HG02938 (cell line): ENCODE data around the gene NFATC2.

Experiments
- ATAC-seq: cut with Tn5 transposase; IDR thresholded peaks from one replicate; pipeline ENCODE4 v1.9.1; 2021; ENCODE audit warnings: mild to moderate bottlenecking, moderate library complexity; ENCODE audit not compliant: unreplicated experiment

The NFATC2 gene

DNA sequence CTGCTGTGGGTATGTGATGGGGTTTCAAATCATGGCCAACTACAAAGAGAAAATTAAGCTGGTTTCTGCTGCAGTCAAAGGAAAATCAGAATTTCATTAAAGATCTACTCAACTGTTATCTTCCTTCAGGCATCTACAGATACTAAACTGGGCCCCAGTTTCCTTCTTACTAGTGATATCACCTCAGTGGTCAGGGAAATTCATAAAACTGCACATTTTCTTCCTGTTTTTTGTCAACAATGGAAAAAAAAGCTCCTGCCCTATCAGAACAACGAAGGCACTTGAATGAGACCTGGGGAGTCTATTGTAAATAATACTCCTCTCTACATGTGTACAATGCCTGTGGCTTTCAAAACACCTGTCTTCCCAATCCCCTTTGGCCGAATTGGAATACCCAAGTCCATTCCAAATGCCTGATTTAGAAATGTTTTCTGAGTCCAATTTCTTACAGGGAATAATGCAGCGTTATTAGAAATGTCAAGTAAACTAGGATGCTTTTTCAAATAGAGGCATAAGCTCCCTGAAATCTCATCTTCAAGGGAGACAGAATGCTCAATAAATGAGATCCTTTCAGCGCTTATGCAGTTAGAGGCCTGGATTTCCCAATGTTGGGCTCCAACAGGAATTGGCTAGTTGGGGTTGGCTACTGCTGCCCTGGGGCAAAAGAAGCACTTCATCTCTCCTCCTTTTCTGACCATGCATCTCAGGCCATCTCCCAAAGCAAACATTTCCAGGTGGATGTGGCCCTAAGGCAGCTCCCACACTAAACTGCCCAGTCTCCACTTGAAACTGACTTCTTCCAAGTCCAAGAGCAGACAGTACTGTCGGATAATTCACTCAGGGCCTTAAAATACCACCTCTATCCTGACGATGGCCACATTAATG lies 143.3 kb downstream of the NFATC2 start:
- no peak for ATAC-seq

DNA sequence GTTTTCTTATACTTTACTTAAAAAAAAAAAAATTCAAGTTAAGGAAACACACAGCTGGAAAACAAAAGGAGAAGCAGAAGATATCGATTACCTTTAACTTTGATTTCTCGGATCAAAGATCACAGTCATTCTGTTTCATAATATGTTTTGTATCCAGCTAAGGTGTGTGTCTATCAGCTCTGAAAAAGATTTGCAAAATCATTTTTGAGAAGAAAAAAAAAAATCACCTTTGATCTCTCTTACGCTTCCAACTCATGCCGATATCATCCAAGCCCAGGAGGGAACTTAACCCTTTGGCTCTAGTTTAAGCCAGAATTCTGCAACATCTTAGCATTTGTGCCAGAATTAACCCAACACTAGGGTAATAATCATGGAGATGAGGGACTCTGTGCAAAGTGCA lies 144.0 kb downstream of the NFATC2 start:
- ATAC-seq: no peak

DNA sequence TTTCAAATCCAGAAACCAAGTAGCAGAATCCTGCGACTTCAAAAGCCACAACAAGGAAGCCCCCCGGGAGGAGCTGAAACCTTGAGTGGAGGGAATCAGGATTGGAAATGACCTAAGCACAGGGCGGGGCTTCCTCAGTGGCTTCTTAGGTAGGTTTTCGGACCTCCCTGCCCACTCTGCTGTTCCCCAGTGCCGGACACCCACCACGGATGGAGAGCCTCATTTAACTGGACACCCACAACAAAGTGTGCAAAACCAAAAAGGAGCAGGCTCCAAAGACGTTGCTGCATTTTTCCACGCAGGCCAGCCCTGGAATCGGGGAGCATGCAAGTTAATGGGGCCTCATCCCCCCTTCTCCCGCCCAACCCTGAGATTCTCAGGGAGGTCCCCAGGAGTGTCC lies 144.4 kb downstream of the NFATC2 start:
- ATAC-seq: no peak

- ATAC-seq: no peak
These were observed 145.4 kb downstream of the NFATC2 start for GRCh38 chr20:51397137-51397536.

DNA sequence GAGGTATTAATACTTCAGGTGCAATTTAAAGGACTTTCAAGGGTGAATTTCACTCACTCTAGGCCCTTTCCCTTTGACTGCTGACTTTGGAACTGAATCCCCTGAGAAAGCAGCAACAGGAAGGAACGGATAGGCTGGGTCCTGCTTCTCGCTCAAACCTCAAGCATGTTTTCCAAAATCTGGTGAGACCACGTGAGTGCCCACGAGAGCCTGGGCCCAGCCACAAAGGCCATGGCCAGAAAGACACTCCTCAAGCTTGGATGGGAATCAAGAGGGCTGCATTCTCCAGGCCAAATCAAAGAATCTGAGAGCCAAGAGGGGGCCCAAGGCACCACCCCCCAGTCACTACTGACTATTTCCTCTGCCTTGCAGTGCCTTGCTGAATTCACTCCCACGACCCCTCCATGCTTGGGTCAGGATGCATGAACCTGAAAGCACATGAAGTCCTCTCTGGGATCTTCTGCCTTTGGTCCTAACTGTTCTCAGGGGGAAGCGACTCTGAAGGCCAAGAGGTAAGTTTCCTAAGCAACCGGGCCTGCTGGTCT lies 146.1 kb downstream of the NFATC2 start:
- ATAC-seq: no peak

DNA sequence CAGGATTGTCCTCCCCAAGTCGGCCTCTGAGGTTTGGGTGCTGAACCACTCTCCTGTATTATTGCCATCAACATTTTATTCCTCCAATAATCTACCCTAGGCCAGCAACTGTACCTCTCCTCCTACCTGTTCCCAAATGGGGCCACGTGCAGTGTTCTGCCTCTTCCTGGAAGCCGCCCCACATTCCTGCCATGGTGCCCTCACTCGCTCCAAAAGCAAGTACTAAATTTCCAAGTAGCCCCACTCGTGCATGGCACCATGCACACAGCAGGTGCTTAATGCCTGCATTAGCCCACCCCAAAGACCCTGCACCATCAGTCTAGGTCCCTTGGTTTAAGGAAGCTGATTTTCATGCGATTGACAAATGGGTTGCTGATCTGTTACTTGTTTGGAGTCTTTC lies 147.8 kb downstream of the NFATC2 start:
- ATAC-seq: no peak

DNA sequence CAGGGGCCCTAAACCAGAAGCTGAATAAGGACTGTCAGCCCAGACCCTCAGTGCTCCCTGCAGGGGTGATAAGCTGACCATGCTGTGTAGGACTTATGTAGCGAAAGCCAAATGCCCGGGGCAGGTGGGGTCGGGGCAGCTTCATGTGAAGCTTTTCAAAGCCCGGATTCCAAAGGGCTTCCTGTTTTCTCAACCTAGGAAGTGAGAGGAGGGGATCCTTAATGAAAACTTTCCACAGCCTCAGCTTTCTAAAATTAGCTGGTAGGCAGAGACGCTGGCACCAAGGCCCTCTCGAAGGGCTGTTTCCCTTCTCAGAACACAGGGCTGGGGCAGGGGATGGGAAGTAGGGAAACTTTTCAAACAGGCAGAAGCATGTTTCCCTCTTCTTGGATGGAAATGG lies 148.9 kb downstream of the NFATC2 start:
- no peak for ATAC-seq

GRCh38 chr20:51392614-51393186 lies 149.8 kb downstream of the NFATC2 start:
- ATAC-seq: no peak

DNA sequence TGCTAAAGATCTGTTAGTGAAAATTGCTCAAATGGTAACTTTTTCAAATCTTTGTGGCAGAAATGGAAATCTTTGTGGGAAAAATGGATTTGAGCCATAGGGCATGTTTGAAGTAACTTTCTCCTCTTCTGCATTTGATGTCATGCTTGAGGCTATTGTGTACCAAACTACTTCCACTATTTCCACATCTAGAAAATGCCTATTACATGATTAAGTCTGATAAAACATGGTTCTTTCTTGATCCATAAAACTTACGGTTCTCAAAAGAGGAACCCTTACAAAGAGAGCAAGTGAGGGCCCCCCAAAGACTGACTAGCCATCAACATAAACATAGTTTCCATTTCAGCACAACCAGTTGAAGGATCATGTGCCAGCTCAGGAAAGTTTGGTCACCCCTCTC lies 150.6 kb downstream of the NFATC2 start:
- ATAC-seq: no peak

DNA sequence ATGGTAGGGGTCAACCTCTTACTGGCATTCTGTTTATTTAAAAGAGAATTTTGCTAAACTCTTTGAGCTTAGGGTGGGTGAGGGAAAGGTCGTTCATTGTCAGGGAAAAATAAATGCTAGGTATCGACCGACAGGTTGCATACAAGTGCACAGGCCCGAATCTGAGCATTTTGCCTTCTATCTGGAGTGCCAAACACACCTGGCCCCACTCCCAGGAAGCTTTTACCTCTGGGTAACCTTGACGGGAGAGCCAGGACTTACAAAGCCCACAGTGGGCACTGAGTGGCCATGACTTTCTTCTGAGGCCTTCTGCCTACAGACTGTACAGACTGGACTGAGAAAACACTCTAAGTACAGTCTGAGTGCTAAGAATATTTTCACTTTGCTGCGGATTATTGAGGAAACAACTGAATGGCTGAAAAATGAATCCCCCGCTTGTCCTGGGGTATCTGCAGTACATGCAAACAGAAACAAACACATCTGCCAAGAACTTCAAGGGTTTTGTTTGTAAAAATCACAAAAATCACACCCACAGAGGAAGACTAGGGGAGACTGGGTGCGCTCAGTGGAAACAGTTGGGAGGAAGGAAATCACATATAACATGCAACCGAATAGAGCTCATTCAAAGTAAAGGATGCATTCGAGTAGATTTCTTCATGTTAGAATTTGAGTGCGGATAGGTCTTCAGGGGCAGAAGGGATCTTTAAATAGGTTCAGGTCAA lies 152.8 kb downstream of the NFATC2 start:
- ATAC-seq: no peak

- ATAC-seq: no peak
These were observed 153.6 kb downstream of the NFATC2 start for GRCh38 chr20:51388756-51389542.

GRCh38 chr20:51388227-51388626 lies 154.3 kb downstream of the NFATC2 start:
- ATAC-seq: no peak

DNA sequence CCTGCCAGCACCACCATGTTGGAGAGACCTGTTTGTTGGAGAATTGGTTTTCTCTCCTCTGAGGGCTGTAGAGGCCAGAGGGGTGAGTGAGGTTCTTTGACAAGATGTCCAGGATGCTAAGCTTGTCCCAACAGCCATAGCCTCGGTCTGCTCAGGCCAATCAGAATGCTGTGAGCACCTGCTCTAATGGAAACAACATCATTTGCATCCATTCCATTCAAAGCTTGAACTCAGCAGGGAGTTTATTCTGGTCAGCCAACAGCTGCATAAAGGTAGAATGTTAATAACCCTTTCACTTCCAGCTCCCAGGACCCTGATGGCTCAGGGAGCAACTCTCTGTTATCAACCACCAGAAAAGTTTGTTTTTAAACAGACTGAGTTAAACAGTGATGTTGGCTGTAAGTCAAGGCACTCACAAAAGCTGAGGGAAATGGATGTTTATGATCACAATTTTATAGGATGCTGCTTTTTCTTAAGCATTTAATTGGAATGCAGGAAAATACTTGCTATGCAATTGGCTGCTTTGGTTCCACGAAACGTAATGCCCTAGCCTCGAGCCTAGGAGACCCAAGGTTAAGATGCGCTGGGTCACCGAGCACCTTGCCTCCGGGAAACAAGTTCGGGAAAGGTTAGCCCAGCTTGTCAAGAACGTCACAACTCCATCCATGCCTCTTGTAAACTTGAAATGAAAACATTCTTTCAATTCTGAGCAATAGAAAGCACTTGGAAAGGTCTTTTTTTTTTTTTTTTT lies 155.2 kb downstream of the NFATC2 start:
- no peak for ATAC-seq

- no peak for ATAC-seq
These were observed 155.9 kb downstream of the NFATC2 start for GRCh38 chr20:51386586-51386985.

- no peak for ATAC-seq
These were observed 156.6 kb downstream of the NFATC2 start for GRCh38 chr20:51385646-51386530.

GRCh38 chr20:51384875-51385274 lies 157.6 kb downstream of the NFATC2 start:
- ATAC-seq: no peak

- no peak for ATAC-seq
These were observed 158.5 kb downstream of the NFATC2 start for GRCh38 chr20:51383891-51384510.

DNA sequence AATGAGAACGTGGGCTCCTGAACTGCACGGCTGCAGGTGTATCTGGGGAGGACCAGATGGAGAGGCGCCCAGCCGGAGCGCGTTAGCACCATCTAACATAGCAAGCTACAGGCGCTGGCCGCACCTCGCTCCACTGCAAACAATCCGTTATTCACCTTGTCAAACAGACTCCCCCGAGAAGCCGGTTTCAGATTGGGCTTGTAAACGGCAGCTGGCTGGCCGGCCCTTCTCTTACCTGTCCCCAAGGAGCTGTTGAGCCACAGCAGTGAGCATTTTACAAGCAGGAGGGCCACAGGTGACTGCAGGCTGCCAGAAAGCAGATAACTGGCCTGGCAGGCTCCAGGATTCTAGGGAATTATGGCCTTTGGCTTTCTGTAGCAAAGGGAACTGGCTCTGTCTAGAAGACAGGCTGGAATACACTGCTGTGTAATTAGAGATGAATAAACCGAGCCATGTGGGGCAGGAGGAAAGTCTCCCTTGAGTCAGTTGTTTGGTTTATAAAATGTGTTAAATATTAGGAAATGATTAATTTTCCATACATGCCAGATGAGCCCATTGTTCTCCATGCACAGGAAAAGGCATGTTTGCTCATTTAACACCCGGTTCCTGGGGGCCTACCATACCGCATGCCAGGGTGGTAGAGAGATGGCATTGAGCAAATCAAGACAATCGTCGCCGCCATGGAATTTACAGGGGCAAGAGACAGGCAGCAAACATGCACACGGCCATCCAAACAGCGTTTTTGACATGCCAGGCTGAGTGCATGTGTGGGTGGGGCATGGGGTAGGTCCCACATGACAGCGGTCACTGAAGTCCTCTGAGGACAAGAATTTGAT lies 159.3 kb downstream of the NFATC2 start:
- no peak for ATAC-seq
